HG03469 (cell line): ENCODE measurements around the gene TH.
"Not testable (repeated sequence)": the region's sequence is repeated elsewhere in the genome, so short reads cannot be mapped to it uniquely, and the experiment has no call there.

ENCODE experiments used
- ATAC-seq: cut with Tn5 transposase; IDR thresholded peaks from one replicate; pipeline ENCODE4 v1.9.1; 2021; ENCODE audit warnings: mild to moderate bottlenecking, moderate library complexity, moderate number of reproducible peaks; ENCODE audit not compliant: unreplicated experiment

The TH gene

DNA sequence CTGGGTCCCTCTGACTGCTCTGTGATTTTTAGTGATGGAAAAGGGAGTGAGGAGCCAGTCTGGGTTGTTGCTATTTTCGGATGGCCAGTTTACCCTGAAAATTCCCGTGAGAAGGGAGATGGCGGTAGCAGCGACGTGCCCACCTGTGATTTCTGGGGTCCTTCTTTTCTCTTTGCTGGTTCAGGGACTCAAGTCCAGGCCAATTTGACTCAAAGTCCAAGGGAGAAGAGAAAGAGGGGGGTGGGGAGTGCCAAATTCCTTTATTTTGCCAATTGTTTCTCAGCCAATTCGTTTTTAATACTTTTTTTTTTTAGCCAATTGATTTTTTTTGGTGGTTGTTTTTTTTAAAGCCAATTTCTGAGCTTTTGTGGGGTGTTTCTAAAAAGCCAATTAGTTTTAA is 39.4 kb downstream of the TH start:
- ATAC-seq, result no peak

DNA sequence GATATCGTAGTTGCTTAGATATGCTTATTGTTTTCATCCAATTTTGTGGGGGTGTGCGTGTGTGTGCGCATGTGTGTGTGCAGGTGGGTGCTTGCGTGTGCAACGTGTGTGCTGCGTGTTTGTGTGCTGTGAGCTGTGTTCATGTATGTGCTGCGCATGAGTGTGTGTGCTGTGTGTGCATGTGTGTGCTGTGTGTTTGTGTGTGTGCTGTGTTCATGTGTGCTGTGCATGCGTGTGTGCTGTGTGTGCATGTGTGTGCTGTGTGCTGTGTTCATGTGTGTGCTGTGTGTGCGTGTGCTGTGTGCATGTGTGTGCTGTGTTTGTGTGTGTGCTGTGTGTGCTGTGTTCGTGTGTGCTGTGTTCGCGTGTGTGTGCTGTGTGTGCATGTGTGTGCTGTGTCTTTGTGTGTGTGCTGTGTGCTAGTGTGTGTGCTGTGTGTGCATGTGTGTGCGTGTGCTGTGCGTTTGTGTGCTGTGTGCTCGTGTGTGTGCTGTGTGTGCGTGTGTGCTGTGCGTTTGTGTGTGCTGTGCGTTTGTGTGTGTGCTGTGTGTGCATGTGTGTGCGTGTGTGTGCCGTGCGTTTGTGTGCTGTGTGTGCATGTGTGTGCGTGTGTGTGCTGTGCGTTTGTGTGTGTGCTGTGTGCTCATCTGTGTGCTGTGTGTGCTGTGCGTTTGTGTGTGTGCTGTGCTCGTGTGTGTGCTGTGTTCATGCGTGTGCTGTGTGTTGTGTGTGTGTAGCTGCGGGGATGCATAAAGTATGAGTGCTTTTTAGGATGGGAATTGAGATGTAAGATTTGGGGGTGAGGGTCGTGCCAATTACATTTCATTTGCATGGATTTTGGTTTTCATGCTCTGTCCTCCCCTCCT is 40.0 kb downstream of the TH start:
- no peak for ATAC-seq

DNA sequence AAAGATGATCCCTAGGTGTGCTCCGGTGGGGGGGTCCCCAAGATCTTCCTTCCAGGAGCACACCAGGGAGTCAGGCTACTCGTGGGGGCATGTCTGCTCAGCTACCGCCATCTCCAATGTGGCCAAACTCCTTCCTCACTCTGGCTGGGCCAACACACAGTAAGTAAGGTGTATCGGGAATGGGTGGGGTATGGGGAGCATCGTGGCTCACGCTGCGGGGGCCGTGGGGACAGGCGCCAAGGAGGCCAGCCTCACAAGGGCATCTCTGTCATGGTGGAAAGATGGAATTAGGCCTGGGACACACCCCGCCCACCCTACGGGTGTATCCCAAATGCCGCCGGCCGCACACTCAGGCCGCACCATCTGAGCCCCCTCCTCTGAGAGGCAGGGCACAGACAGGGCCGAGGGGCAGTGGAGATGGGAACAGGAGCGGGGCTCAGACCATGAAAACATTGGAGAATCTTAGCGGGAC is 40.7 kb downstream of the TH start:
- no peak for ATAC-seq

DNA sequence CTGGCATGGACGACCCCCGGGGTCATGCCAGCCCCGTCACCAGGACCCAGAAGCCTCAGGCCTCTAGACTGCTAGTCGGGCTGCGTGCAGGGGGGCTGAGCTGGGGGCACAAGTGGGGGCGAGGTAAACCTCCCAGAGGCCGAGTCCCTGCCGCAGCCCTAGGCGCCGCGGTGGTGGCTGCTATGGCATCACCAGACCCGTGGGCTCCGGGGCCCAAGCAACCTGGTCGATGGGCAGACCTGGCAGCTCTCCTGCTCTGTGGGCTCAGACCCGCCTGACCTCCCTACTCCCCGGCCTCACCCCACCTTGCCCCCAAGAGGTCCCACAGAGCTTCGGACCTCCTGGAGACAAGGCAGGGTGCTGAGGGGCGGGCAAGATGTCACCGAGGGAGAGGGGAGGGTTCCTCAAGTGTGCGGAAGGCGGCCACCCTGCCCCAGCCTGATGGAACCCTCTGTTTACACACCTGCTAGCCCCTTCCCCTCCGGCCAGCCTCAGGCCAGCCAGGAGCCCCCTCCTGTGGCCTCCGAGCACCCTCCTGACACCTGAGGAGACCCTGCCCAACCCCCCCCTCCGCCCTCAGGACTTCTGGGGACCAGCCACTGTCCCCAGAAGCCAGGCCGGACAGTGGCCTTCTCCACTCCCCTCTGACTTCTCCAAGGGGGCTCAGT is 41.8 kb downstream of the TH start:
- no peak for ATAC-seq

DNA sequence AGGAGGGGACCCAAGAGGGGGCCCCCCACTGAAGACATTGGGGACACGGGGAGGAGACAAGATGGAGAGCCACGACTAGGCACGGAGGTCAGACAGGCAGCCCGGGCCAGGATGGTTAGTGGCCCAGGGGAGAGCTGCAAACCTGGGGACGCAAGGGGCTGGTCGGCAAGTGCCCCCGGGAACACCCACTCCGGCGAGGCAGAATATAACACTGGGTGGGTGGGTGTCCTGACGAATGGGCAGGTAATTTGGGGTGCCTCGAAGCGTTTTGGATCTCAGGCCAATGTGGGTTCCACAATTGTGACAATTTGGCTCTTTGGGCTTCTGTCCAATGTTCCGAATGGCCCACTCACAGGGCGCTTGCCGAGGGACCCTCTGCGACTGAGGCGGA is 42.3 kb downstream of the TH start:
- no peak for ATAC-seq

DNA sequence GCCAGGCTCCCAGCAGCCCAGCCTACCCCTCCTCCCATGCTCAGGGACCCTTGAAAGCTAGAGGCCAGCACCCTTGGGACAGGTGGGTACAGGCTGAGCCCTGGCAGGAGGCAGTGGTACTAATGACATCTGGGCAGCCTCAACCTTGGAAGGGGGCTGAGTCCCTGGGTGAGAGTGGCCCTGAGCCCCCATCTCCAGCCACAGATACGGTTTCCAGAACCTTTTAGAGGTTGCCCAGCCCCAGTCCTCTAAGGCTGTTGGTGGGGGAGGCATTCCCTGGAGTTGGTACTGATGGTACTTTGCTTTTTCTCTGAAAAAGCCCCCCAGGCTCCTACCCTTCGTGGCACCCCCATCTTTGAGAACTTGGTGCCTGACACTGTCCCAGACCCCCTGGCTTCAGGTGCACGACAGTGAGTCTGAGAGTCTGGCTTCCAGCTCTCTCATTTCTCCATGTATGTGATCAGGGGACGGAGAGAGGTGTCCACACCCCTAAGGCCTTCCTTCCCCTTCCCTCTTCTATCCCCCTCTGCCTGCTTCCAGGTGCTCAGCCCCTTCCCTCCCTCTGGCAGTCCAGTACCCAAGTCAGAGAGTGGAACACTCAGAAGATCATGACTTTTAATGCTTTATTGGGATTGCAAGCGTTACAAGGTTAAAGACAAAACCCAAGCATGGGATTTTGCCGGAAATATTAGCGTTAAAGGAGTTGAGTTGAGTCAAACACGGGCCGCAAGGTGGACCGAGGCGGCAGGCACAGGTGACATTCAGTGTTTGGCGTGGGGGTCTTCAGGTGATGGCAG is 42.9 kb downstream of the TH start:
- no peak for ATAC-seq

DNA sequence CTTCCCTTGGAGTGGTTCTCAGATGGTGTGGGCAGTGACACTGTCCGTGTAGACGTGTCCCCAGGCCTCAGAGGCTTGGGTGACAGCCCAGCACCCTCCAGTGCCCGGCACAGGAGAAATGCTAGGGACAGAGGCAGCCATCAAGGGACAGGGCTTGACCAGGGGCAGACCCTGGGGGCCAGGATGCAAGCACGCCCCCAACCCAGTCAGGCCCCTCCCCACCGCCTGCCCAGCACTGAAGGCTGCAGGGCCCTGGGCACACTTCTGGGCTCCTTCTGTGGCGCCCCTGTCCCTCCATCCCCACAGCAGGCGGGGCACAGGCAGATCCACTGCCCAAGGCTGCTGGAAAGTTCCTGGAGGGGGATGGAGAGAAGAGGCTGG is 43.5 kb downstream of the TH start:
- ATAC-seq, result no peak

DNA sequence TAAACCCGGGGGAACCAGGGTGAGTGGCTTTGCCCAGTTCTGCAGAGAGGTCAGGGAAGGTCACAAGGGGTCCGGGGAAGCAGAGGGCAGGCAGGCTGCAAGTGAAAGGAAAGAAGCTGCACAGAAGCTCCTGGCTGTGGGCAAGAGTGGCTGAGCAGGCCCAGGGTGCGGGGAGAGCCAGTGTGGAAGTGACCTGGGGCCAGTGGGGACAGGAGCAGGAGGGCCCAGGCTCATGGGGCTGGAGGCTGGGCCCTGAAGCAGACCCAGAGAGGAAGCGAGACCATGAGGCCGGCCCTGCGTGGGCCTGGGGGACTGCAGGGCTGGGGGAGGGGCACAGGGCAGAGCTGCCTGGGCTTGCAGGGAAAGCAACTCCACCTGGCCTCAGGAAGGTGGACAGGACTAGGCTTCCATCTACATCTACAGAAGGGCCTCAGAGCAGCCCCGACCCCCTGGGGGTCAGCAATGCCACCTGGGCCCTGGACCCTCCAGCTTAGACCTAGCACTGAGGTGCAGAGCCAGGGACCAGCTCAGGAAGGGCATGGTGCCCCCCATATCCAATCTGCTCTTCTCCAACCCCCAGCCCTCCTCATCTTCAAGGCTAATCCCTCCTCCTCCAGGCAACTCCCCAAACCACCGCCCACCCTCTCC is 44.0 kb downstream of the TH start:
- no peak for ATAC-seq

DNA sequence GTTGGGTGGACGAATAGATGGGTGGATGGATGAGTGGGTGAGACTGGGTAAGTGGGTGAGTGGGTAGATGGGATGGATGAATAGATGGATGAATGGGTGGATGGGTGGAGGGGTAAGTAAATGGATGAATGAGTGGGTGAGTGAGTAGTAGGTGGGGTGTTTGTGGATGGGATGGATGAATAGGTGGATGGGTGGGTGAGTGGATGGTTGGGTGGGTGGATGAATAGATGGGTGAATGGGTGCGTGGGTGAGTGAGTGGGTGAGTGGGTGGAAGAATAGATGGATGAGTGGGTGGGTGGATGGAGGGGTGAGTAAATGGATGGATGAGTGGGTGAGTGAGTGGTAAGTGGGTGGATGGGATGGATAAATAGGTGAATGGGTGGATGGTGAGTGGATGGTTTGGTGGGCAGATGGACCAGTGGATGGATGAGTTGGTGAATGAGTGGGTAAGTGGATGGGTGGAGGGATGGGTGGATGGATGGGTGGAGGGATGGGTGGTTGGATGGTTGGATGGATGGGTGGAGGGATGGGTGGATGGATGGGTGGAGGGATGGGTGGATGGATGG is 45.0 kb downstream of the TH start:
- no peak for ATAC-seq

DNA sequence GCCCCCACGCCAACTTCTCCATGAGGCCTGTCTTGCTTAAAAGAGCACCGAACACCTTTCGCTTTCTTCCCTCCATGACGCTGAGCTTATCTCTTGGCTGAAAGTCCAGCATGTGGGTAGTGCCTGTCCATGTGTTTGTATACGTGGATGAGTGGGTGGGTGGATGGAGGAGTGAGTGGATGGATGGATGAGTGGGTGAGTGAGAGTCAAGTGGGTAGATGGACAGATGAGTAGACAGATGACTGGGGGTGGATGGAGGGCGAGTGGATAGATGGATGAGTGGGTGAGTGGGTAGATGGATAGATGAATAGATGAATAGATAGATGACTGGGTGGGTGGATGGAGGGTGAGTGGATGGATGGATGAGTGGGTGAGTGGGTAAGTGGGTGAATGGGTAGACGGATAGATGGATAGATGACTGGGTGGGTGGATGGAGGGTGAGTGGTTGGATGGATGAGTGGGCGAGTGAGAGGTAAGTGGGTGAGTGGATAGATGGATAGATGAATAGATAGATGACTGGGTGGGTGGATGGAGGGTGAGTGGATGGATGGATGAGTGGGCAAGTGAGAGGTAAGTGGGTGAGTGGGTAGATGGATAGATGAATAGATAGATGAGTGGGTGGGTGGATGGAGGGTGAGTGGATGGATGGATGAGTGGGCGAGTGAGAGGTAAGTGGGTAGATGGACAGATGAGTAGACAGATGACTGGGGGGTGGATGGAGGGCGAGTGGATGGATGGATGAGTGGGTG is 46.7 kb downstream of the TH start:
- not testable (repeated sequence) for ATAC-seq

DNA sequence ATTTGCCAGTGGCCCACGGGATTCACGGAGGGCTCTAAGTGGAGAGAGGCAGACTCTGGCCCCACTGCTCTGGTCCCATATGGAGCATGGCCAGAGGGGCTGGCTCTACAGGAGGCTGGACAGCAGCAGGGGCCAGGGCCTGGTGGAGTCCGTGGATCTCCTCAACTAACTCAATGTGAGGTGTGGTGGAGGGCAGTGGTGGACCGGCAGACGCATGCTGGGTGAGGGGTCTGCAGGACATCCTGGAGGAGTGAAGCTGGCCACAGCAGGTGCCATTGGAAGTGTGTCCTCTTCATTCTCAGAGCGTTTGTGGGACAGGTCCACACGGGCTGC is 48.0 kb downstream of the TH start:
- no peak for ATAC-seq

DNA sequence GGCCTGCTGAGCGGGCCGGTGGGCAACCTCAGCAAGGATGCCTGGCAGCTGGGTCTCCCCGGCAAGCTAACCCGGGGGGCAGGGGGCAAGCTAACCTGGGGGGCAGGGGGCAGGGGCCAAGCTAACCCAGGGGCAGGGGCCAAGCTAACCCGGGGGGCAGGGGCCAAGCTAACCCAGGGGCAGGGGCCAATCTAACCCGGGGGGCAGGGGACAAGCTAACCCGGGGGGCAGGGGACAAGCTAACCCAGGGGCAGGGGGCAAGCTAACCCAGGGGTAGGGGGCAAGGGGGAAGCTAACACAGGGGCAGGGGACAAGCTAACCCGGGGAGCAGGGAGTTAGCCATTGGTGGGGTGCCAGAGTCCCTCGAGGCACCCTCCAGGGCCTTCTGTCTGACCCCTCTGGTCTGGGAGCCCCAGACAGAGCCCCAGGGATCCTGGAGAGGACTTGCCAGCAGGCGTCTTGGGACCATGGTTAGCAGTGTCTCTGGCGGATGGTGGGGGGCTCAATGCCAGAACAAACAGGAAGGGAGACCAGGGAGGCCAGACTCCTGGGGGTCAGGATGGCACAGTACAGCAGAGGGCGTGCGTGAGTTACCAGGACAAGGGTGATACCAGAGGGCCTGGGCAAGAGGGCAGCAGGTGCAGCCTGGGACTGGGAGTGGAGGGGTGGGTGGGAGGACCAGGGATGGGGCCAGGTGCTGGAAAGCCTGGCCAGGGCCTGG is 48.5 kb downstream of the TH start:
- no peak for ATAC-seq

DNA sequence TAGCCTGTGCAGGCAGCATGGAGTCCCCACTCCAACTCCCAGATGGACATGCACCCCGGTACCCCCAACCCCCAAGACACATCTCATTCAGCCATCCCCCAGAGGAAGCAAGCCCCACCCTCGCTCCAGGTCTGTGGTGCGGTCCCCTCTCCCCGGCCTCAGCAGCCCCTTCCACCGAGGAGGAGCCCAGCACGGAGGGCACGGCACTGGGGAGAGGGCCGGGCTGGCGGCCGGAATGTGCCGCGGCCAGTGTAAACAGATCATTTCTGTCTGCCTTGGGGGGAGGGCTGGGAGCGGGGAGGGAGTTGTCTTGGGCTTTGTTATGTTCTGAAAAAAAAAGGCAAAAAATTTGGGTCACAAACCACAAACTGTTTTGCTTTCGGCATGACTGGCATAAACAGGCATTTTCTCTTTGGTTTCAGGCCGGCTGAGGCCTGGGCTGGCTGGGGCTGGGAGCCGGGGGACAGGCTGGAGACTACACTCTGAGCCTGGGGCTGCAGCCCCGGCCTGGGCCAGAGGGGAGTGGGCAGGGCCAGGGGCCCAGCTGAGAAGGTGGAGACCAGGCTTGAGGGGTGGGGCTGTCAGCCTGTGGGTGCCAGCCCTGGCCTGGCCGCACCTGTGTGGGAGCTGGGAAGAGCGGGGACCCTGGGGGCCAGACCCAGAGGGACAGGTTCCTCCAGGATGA is 49.3 kb downstream of the TH start:
- no peak for ATAC-seq

DNA sequence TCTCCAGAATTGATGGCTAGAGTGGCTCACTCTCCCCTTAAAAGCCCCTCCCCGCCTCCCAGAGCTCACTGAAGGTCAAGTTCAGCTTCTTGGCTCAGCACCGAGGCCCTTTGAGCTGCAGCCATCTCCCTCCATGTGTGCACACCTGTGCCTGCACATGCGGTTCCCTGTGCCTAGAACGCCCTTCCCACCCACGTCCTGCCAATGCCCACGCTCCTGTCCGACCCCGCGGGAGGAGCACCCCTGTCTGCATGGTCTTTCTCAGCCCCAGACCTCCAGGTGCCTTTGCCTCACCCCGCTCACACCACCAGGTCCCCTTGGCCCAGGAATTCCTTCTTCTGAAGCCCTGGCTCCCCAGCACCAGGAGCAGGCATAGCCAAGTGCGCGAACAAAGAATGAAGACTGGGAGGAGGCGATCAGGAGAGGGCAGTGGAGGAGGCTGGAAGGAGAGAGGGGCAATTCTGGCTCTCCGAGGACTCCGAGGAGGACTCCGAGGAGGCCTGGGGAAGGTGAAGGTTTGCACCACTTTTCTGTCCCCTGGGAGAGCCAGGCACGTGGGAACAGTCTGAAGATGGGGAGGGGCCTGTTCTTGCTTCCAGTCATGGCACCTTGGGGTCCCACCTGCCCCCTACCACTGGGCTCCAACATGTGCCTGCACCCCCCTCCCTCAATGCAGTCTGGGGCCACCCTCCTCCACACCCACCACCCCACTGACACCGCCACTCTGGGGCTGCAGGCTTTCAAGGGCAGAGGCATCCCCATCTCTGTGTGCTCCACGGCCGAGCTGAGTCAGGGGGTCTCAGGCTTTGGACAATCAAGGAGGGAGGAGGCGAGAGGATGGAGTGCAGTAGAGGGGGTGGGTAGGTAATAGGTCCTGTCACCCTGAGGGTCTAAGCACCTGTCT is 50.1 kb downstream of the TH start:
- ATAC-seq, result no peak

DNA sequence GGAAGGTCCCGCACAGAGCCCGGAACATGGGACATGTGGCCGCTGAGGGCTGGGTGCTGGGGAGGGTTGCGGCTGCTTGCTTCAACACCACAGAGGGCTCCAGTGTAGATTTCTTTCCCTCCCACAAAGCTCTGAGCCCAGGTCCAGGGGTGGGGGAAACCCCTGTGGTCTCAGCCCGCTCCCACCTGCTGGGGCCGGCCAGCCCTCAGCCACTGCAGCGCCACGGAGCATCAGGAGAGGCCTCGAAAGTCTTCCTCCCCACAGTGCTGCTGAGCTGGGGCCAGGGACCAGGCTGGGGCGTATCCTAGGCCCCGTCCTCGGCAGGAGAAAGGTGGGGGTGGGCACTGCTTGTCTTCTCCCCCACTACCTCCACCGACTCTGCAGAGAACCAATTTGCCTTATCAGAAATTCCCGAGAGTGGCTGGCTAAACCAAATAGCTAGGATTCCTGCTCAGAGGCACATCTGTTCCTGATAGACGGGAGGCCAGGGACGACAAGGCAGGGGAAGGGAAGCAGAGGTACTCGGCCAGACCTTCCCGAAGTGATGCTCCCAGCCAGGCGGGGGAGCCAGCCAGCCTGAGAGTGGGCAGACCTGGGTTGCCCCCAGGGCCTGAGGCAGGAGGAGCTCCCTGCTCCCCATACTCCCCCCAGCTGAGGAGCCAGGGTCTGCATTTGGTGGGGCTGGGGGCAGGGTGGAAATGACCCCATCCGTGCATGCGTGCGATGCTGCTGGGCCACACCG is 51.1 kb downstream of the TH start:
- ATAC-seq, result no peak

DNA sequence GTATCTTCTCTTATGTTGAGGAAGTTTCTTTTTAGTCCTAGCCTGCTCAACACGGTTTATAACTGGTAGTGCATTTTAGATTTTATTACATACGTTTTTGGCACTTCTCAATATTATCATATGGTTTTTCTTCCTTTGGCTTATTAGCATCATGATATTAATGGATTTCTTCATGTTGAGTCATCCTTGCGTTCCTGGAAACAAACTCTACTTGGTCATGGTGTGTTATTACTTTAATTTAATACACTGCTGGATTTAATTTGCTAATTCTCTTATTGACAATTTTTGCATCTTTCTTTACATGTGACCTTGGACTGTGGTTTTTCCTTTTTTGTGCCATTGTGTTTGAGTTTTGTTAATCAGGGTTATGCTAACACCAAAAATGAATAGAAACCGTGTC is 52.9 kb downstream of the TH start:
- no peak for ATAC-seq

DNA sequence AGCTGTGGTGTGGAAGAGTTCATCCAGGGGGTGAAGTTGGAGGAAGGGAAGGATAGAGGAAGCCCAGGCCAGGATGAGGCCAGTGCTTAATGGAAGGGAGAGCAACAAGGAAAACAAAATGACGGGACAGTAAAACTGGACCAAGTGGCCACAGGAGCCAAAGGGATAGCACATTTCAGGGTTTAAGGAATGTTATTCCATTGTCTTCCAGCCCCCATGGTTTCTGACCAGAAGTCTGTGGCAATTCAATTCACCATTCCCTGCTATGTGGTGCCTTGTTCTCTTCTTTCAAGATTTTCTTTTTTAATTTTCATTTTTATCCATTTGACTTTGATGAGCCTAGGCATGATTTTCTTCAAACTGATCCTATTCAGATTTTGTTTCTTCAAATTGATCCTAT is 54.9 kb downstream of the TH start:
- no peak for ATAC-seq
